Keratinocyte (primary cell): Measurements from ENCODE around the gene MYO16. TPM values are rescaled to one million over a fixed set of nuclear protein-coding genes. Genes with fewer than 3 reads are reported as not detected.

Experiments
- DNase-seq: peaks from one replicate; pipeline ENCODE4 v3.0.0-alpha.2; 2011; ENCODE audit warnings: low read depth, missing footprints, low spot score
- FAIRE-seq: peaks from 2 replicates; lab custom pipeline; 2011; peaks lifted over from hg19 to GRCh38; lab: Jason Lieb, UNC
- H2AFZ ChIP-seq: 2 replicates; pipeline ENCODE4 v1.6.0; 2012; ENCODE audit warnings: low read length, control low read depth, inconsistent platforms; ENCODE audit not compliant: control insufficient read depth
- H3K27ac ChIP-seq: 2 replicates; pipeline ENCODE4 v1.5.1; 2011; ENCODE audit warnings: low read length; ENCODE audit not compliant: control insufficient read depth, insufficient read depth
- H3K27me3 ChIP-seq: 3 replicates; pipeline ENCODE4 v1.6.0; 2011; ENCODE audit warnings: low read length; ENCODE audit not compliant: control insufficient read depth, insufficient read depth; ENCODE audit errors: extremely low read depth
- H3K36me3 ChIP-seq, 2 experiments: 2 replicates in 1 of 2; 3 replicates in 1 of 2; pipeline ENCODE4 v1.5.1; 2011; ENCODE audit warnings: low read length in 2 of 2, mild to moderate bottlenecking in 1 of 2; ENCODE audit not compliant: control insufficient read depth in 2 of 2, insufficient read depth in 2 of 2; ENCODE audit errors: extremely low read depth in 1 of 2
- H3K4me1 ChIP-seq: 3 replicates; pipeline ENCODE4 v1.5.1; 2011; ENCODE audit warnings: low read length; ENCODE audit not compliant: control insufficient read depth, insufficient read depth; ENCODE audit errors: extremely low read depth
- H3K4me2 ChIP-seq: 3 replicates; pipeline ENCODE4 v1.6.0; 2011; ENCODE audit warnings: low read depth, low read length; ENCODE audit not compliant: control insufficient read depth, insufficient read depth; ENCODE audit errors: extremely low read depth
- H3K4me3 ChIP-seq, 3 experiments: fragments of 200-600 bp in 1 of 3; sonication (generic) in 1 of 3; 2 replicates in 2 of 3; 3 replicates in 1 of 3; pipeline ENCODE4 v1.5.1; 2011 to 2016; ENCODE audit warnings: low read length in 3 of 3, mild to moderate bottlenecking in 3 of 3, control low read depth in 2 of 3, inconsistent platforms in 1 of 3, low read depth in 1 of 3, mixed read lengths in 1 of 3, mixed run types in 1 of 3, moderate library complexity in 1 of 3; ENCODE audit not compliant: control insufficient read depth in 2 of 3, insufficient read depth in 2 of 3; ENCODE audit errors: extremely low read depth in 1 of 3
- H3K79me2 ChIP-seq: 2 replicates; pipeline ENCODE4 v1.6.0; 2012; ENCODE audit warnings: low read length; ENCODE audit not compliant: control insufficient read depth, insufficient read depth
- H3K9ac ChIP-seq: 3 replicates; pipeline ENCODE4 v1.6.0; 2011; ENCODE audit warnings: low read length; ENCODE audit not compliant: control insufficient read depth, insufficient read depth; ENCODE audit errors: extremely low read depth
- H3K9me1 ChIP-seq: 3 replicates; pipeline ENCODE4 v1.6.0; 2011; ENCODE audit warnings: low read length; ENCODE audit not compliant: control insufficient read depth, insufficient read depth; ENCODE audit errors: extremely low read depth
- H3K9me3 ChIP-seq: 2 replicates; pipeline ENCODE4 v1.5.1; 2012; ENCODE audit warnings: low read depth, low read length; ENCODE audit not compliant: control insufficient read depth
- H4K20me1 ChIP-seq: 3 replicates; pipeline ENCODE4 v1.6.0; 2011; ENCODE audit warnings: low read length; ENCODE audit not compliant: control insufficient read depth, insufficient read depth; ENCODE audit errors: extremely low read depth
- CTCF ChIP-seq, 3 experiments: IDR thresholded peaks in 1 of 3; conservative IDR thresholded peaks in 1 of 3; optimal IDR thresholded peaks in 1 of 3; 2 replicates in 2 of 3; 3 replicates in 1 of 3; pipeline versions ENCODE3 to v1.5.1; 2011; ENCODE audit warnings: low read length in 3 of 3, mild to moderate bottlenecking in 3 of 3, moderate library complexity in 2 of 3, control low read depth in 1 of 3, inconsistent platforms in 1 of 3; ENCODE audit not compliant: insufficient read depth in 2 of 3; ENCODE audit errors: extremely low read depth in 1 of 3
- EZH2 ChIP-seq: IDR thresholded peaks from one replicate; pipeline ENCODE4 v1.6.1; 2012; ENCODE audit warnings: inconsistent platforms, mild to moderate bottlenecking, low read length, moderate library complexity
- dilution Hi-C: fragments of 300-500 bp; cut with MboI; formaldehyde crosslinking; loops from one replicate; pipeline ENCODE4 v1.7.0; 2020; ENCODE audit warnings: low sequenced_read_pairs; ENCODE audit not compliant: extremely low pct_ligation_motif_present
- polyA plus RNA-seq, 5 experiments: library from polyadenylated mRNA; depleted of rRNA in 3 of 5; stranded (reverse) in 3 of 5; stranded (forward) in 1 of 5; unstranded in 1 of 5; fragments of >200 nt; gene quantifications; 1 replicate in 1 of 5; 2 replicates in 3 of 5; 3 replicates in 1 of 5; pipeline versions ENCODE4 v1.2.1 to v1.2.3, GENCODE V29; 2011 to 2012; ENCODE audit warnings: missing spikeins in 2 of 5, low read depth in 1 of 5, low replicate concordance in 1 of 5

Gene MYO16
- polyA plus RNA-seq, 1 donor (not counting 4 experiments of a cell fraction or from before 2014, with no cell fraction given) = 0.08 TPM

GRCh38 chr13:108981407-108981806, 352.0 kb downstream of the MYO16 start:
- no peak overlapping the region for H2AFZ ChIP-seq
- no peak for FAIRE-seq

GRCh38 chr13:108983273-108983672, 353.9 kb downstream of the MYO16 start:
- no peak for DNase-seq
- Histone ChIP-seq H3K9me1 (no peaks in the 10 kb centered on the region), H4K20me1 (no peaks in the 10 kb centered on the region), H3K27me3 (no peaks in the 10 kb centered on the region), H2AFZ (no peak overlapping the region), H3K4me2 (no peak overlapping the region), H3K9me3 (no peaks in the 10 kb centered on the region), H3K79me2 (no peaks in the 10 kb centered on the region), H3K4me3 (no peak overlapping the region), H3K9ac (no peak overlapping the region), H3K4me1 (peaks cover 19% of the 10 kb centered on the region), H3K27ac (no peak overlapping the region), H3K36me3 (no peaks in the 10 kb centered on the region)
- dilution Hi-C loops = no loop called here
- peak; percentile 26 for FAIRE-seq
- no peak for TF ChIP-seq CTCF (optimal IDR thresholded peaks at IDR 0.05 in 1 of 3, IDR thresholded peaks at IDR 0.05 in 1 of 3, conservative IDR thresholded peaks at IDR 0.05 in 1 of 3; ENCODE audit: extremely low read depth in 1 of 3, insufficient read depth in 2 of 3, low read length in 3 of 3)
- TF ChIP-seq EZH2 = no peak

More at GRCh38 chr13:108981407-108981806, 352.0 kb downstream of the MYO16 start:
- H3K9ac ChIP-seq = no peak overlapping the region
- no peak overlapping the region for H3K4me2 ChIP-seq
- H3K36me3 ChIP-seq = no peaks in the 10 kb centered on the region
- H3K27me3 ChIP-seq = no peaks in the 10 kb centered on the region
- no peaks in the 10 kb centered on the region for H4K20me1 ChIP-seq
- no peak for TF ChIP-seq EZH2
- no peak for TF ChIP-seq CTCF (optimal IDR thresholded peaks at IDR 0.05 in 1 of 3, IDR thresholded peaks at IDR 0.05 in 1 of 3, conservative IDR thresholded peaks at IDR 0.05 in 1 of 3; ENCODE audit: extremely low read depth in 1 of 3, insufficient read depth in 2 of 3, low read length in 3 of 3)
- no peaks in the 10 kb centered on the region for H3K9me3 ChIP-seq
- no peaks in the 10 kb centered on the region for H3K79me2 ChIP-seq
- dilution Hi-C loops = no loop called here
- H3K4me3 ChIP-seq = no peak overlapping the region
- H3K27ac ChIP-seq = no peak overlapping the region
- no peak for DNase-seq
- H3K9me1 ChIP-seq = no peaks in the 10 kb centered on the region
- peaks cover 7% of the 10 kb centered on the region for H3K4me1 ChIP-seq
